Activated CD8-positive, alpha-beta memory T cell treated with anti-CD3 and anti-CD28 coated beads for 4 hours (primary cell): Measurements from ENCODE around the gene ADAMTSL1.
"Not testable (repeated sequence)": the region's sequence is repeated elsewhere in the genome, so short reads cannot be mapped to it uniquely, and the experiment has no call there.

ENCODE experiments used
- DNase-seq, 2 donors: peaks; one replicate each; pipeline ENCODE4 v3.0.0-alpha.2; 2020; ENCODE audit warnings: low read depth in 2 of 2

Gene ADAMTSL1

GRCh38 chr9:18905883-18906629 is 432.1 kb downstream of the ADAMTSL1 start:
- DNase-seq, result no peak

- DNase-seq, result no peak
Measured at GRCh38 chr9:18906656-18907395, 432.9 kb downstream of the ADAMTSL1 start.

- DNase-seq, result no peak
Measured at GRCh38 chr9:18907927-18908625, 434.1 kb downstream of the ADAMTSL1 start.

GRCh38 chr9:18909140-18910018 is 435.4 kb downstream of the ADAMTSL1 start:
- DNase-seq, result no peak

GRCh38 chr9:18910435-18910834 is 436.5 kb downstream of the ADAMTSL1 start:
- no peak for DNase-seq

GRCh38 chr9:18910916-18911315 is 437.0 kb downstream of the ADAMTSL1 start:
- no peak for DNase-seq

GRCh38 chr9:18911714-18912342 is 437.9 kb downstream of the ADAMTSL1 start:
- DNase-seq, result no peak

- no peak for DNase-seq
Measured at GRCh38 chr9:18920141-18921084, 446.5 kb downstream of the ADAMTSL1 start.

- no peak for DNase-seq
Measured at GRCh38 chr9:18921366-18922075, 447.6 kb downstream of the ADAMTSL1 start.

GRCh38 chr9:18922161-18922885 is 448.4 kb downstream of the ADAMTSL1 start:
- DNase-seq, result no peak

- no peak for DNase-seq
Measured at GRCh38 chr9:18923167-18923566, 449.2 kb downstream of the ADAMTSL1 start.

GRCh38 chr9:18923671-18924430 is 449.9 kb downstream of the ADAMTSL1 start:
- no peak for DNase-seq

GRCh38 chr9:18925880-18926279 is 451.9 kb downstream of the ADAMTSL1 start:
- no peak for DNase-seq

- no peak for DNase-seq
Measured at GRCh38 chr9:18926513-18926912, 452.6 kb downstream of the ADAMTSL1 start.

GRCh38 chr9:18928711-18929110 is 454.8 kb downstream of the ADAMTSL1 start:
- DNase-seq, result no peak

- not testable (repeated sequence) for DNase-seq
Measured at GRCh38 chr9:18930611-18931010, 456.7 kb downstream of the ADAMTSL1 start.

- no peak for DNase-seq
Measured at GRCh38 chr9:18935541-18935940, 461.6 kb downstream of the ADAMTSL1 start.
